RWPE2 (cell line): ENCODE results near the gene NKD2.

Experiments
- ATAC-seq: fragments of 200-7000 bp; cut with Tn5 transposase; 3 replicates; pipeline ENCODE4 v1.9.1; 2021; ENCODE audit warnings: low read depth
- DNase-seq: peaks from one replicate; pipeline ENCODE4 v3.0.0-alpha.2; 2020; ENCODE audit warnings: low spot score
- H3K27ac ChIP-seq: fragments of 450-650 bp; 2 replicates; pipeline ENCODE4 v1.5.1; 2017; ENCODE audit warnings: mild to moderate bottlenecking; ENCODE audit not compliant: poor library complexity, severe bottlenecking
- H3K27me3 ChIP-seq: fragments of 250-450 bp; sonication (Bioruptor Pico); 2 replicates; pipeline ENCODE4 v1.5.1; 2021; ENCODE audit warnings: mild to moderate bottlenecking, moderate library complexity; ENCODE audit not compliant: insufficient read depth, poor library complexity, severe bottlenecking
- H3K36me3 ChIP-seq: fragments of 250-450 bp; sonication (Bioruptor Pico); 2 replicates; pipeline ENCODE4 v1.5.1; 2020; ENCODE audit warnings: low read depth, mild to moderate bottlenecking, moderate library complexity
- H3K4me1 ChIP-seq: fragments of 250-450 bp; sonication (Bioruptor Pico); 2 replicates; pipeline ENCODE4 v1.5.1; 2021; ENCODE audit warnings: mild to moderate bottlenecking, moderate library complexity; ENCODE audit not compliant: insufficient read depth, poor library complexity, severe bottlenecking
- H3K4me3 ChIP-seq: fragments of 250-450 bp; sonication (Bioruptor Pico); 2 replicates; pipeline ENCODE4 v1.5.1; 2021; ENCODE audit warnings: mild to moderate bottlenecking, moderate library complexity; ENCODE audit not compliant: severe bottlenecking
- H3K9me3 ChIP-seq: fragments of 250-450 bp; sonication (Bioruptor Pico); 2 replicates; pipeline ENCODE4 v1.5.1; 2021; ENCODE audit warnings: mild to moderate bottlenecking, moderate library complexity; ENCODE audit not compliant: severe bottlenecking
- CTCF ChIP-seq: fragments of 450-650 bp; IDR thresholded peaks from one replicate; pipeline ENCODE4 v1.5.1; 2017; ENCODE audit warnings: mild to moderate bottlenecking, moderate library complexity; ENCODE audit not compliant: poor library complexity, severe bottlenecking

NKD2 gene

GRCh38 chr5:979100-979817, 29.3 kb upstream of the NKD2 start:
- DNase-seq = peak; percentile 63
- Histone ChIP-seq H3K27me3 (peaks cover 7% of the 10 kb centered on the region), H3K27ac (no peak overlapping the region), H3K36me3 (no peaks in the 10 kb centered on the region), H3K4me1 (no peaks in the 10 kb centered on the region), H3K9me3 (no peaks in the 10 kb centered on the region), H3K4me3 (no peak overlapping the region)
- TF ChIP-seq CTCF = no peak
- ATAC-seq = no peak

DNA sequence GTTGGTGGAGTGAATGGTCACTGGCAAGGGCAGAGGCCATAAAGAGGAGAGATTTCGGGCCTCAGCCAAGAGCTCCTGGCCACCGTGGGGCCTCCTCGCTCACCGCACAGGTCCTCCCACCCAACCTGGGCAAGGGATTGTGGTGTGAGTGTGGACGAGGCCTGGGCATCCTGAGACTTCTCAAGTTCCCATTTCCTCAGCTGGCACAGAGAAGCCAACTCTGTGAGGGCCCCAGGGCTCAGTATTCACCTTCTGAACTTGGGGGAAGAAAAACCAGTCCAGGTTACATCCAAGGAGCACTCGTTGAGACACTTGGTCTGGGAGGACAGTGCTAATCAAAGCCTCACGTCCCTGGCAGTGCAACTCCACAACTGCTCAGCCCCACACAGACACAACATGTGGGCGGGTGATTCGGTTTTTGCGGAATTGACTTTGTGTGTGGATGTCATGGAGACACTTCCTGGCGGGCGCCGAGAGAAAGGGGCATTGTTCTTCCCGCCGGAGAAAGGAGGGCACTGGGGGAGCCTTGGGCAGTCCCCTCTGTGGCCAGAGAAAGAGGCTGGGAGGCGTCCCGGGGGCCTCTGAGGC, 28.5 kb upstream of the NKD2 start:
- no peaks in the 10 kb centered on the region for H3K4me1 ChIP-seq
- ATAC-seq = no peak

DNA sequence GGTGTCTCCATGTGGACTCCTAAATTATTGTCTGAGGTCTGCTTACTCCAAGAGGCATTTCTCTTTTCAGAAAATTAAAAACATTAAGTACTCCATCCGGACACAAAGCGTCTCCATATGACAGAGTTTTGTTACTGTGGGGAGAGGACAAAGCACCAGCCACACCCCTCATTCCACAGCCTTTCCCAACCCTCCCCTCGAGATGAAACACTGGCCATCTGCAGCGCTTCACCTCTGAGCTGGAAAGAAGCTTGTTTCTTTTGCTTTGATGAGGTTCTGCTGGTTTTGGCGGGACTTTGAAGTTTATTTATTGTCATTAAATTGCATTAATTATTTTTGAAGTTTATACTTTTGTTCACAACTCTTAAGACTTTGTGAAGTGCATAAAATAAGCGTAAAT, 27.6 kb upstream of the NKD2 start:
- Histone ChIP-seq H3K4me1 (no peaks in the 10 kb centered on the region), H3K4me3 (no peak overlapping the region), H3K27ac (no peak overlapping the region), H3K27me3 (peaks cover 10% of the 10 kb centered on the region), H3K36me3 (no peaks in the 10 kb centered on the region), H3K9me3 (no peaks in the 10 kb centered on the region)
- ATAC-seq = peak; percentile 72
- no peak for TF ChIP-seq CTCF
- no peak for DNase-seq

More for the DNA sequence above, 28.5 kb upstream of the NKD2 start:
- peaks cover 10% of the 10 kb centered on the region for H3K27me3 ChIP-seq
- H3K9me3 ChIP-seq = no peaks in the 10 kb centered on the region
- no peak for TF ChIP-seq CTCF
- no peak overlapping the region for H3K4me3 ChIP-seq
- no peak overlapping the region for H3K27ac ChIP-seq
- no peaks in the 10 kb centered on the region for H3K36me3 ChIP-seq
- peak; percentile 32 for DNase-seq

- TF ChIP-seq CTCF = no peak
Observed at GRCh38 chr5:981456-981855, 27.1 kb upstream of the NKD2 start.

More at GRCh38 chr5:981456-981855, 27.1 kb upstream of the NKD2 start:
- DNase-seq (no peak), ATAC-seq (no peak)
- H3K4me3 ChIP-seq = no peak overlapping the region
- peaks cover 10% of the 10 kb centered on the region for H3K27me3 ChIP-seq
- no peak overlapping the region for H3K27ac ChIP-seq
- H3K36me3 ChIP-seq = no peaks in the 10 kb centered on the region
- H3K9me3 ChIP-seq = no peaks in the 10 kb centered on the region
- H3K4me1 ChIP-seq = no peaks in the 10 kb centered on the region
